COLO668 (cell line): ENCODE results near the gene TAF10.

ENCODE experiments used
- DNase-seq: peaks from one replicate; lab custom pipeline; 2025; ENCODE audit not compliant: unreplicated experiment; lab: John Stamatoyannopoulos, UW

TAF10 gene

DNA sequence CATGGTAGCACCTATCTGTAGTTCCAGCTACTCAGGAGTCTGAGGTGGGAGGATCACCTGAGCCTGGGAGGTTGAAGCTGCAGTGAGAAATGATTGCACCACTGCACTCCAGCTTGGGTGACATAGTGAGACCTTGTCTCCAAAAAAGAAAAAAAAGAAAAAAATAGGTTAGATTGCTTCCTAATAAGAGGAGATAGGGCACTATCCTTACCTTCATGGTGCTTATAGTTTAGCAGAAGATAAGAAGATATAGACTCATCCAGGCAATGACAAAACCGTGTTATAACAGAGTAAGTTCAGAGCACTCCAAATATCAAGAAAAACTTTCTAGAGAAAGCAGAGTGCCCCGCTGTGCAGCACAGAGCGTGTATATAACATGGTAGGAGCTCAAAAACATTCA, 50.7 kb downstream of the TAF10 start:
- no peak for DNase-seq
